ENCODE data around the gene REG1B. TPM values are rescaled to one million over a fixed set of nuclear protein-coding genes. Genes with fewer than 3 reads are reported as not detected.

REG1B gene
- total RNA-seq, 3 donors from 2014 or later, result not detected

- Histone ChIP-seq H3K27ac (no peak overlapping the region), H3K27me3 (no peaks in the 10 kb centered on the region), H3K4me3 (no peak overlapping the region), H3K36me3 (no peaks in the 10 kb centered on the region), H3K4me1 (no peaks in the 10 kb centered on the region), H3K9me3 (no peaks in the 10 kb centered on the region)
- intact Hi-C loops (cut with DNase I; ENCODE audit: low total_unique reads), result no loop called here
- TF ChIP-seq POLR2AphosphoS5 (IDR thresholded peaks at IDR 0.05) (no peak), POLR2A (IDR thresholded peaks at IDR 0.05) (no peak), CTCF (IDR thresholded peaks at IDR 0.05) (no peak)
- no peak for DNase-seq (ENCODE audit: low spot score in 2 of 2)
These were observed 46.8 kb downstream of the REG1B start for GRCh38 chr2:79041032-79041448.

- no peak for TF ChIP-seq POLR2AphosphoS5 (IDR thresholded peaks at IDR 0.05)
- TF ChIP-seq CTCF (IDR thresholded peaks at IDR 0.05), result no peak
- DNase-seq (ENCODE audit: low spot score in 2 of 2), result no peak
- no peak overlapping the region for H3K4me3 ChIP-seq
These were observed 47.8 kb downstream of the REG1B start for GRCh38 chr2:79039944-79040343.

More at GRCh38 chr2:79039944-79040343, 47.8 kb downstream of the REG1B start:
- no peaks in the 10 kb centered on the region for H3K9me3 ChIP-seq
- H3K27ac ChIP-seq, result no peak overlapping the region
- no peaks in the 10 kb centered on the region for H3K36me3 ChIP-seq
- H3K27me3 ChIP-seq, result no peaks in the 10 kb centered on the region
- intact Hi-C loops (cut with DNase I; ENCODE audit: low total_unique reads), result no loop called here
- H3K4me1 ChIP-seq, result no peaks in the 10 kb centered on the region

Other genes starting within 250 kb of the REG1B start
- not detected for gene REG3G, start 62.3 kb downstream of the REG1B start, total RNA-seq
- gene REG1A, start 32.5 kb upstream of the REG1B start, total RNA-seq, result not detected
- gene REG3A, start 71.8 kb upstream of the REG1B start, total RNA-seq, result not detected